SK-N-SH (cell line): ENCODE results near the gene ECM1. TPM values are rescaled to one million over a fixed set of nuclear protein-coding genes. Genes with fewer than 3 reads are reported as not detected.

Experiments used
- CTCF ChIA-PET: fragments of 300-600, 350-600 bp; formaldehyde crosslinking; extraction: SDS; loops from one replicate; lab custom pipeline; 2021; lab: Yijun Ruan, JAX
- POLR2A ChIA-PET: fragments of 350-600 bp; sonication (Branson Sonifier 250); formaldehyde crosslinking; extraction: SDS; loops from one replicate; lab custom pipeline; 2020; ENCODE audit warnings: antibody characterized with exemption, inconsistent platforms; lab: Yijun Ruan, JAX
- DNase-seq: peaks from one replicate; pipeline ENCODE4 v3.0.0; 2012
- H2AFZ ChIP-seq: fragments of 200-600 bp; sonication (generic); 2 replicates; pipeline ENCODE4 v1.8.1; 2016; ENCODE audit warnings: antibody characterized with exemption, mild to moderate bottlenecking, low read depth
- H3F3A ChIP-seq: fragments of 200-600 bp; sonication (generic); replicated peaks from 2 replicates; pipeline ENCODE3; 2016; ENCODE audit warnings: antibody characterized with exemption, mild to moderate bottlenecking; ENCODE audit not compliant: insufficient read depth
- H3K27ac ChIP-seq, 2 experiments: fragments of 200-500 bp in 1 of 2; fragments of 200-600 bp in 1 of 2; sonication (Bioruptor generic) in 1 of 2; sonication (generic), shearing (Covaris generic) in 1 of 2; 2 replicates each; pipeline versions ENCODE4 v1.5.1 to v1.6.1; 2014 to 2016; ENCODE audit warnings: low read depth in 2 of 2, inconsistent platforms in 1 of 2, low read length in 1 of 2, mild to moderate bottlenecking in 1 of 2, mixed read lengths in 1 of 2
- H3K27me3 ChIP-seq: fragments of 200-600 bp; sonication (generic), shearing (Covaris generic); 2 replicates; pipeline ENCODE4 v1.6.1; 2016; ENCODE audit warnings: mixed run types; ENCODE audit not compliant: insufficient read depth
- H3K36me3 ChIP-seq, 2 experiments: fragments of 200-500 bp in 1 of 2; fragments of 200-600 bp in 1 of 2; sonication (Bioruptor generic) in 1 of 2; sonication (generic) in 1 of 2; replicated peaks in 1 of 2; 2 replicates each; pipeline versions ENCODE3 to v1.5.1; 2014 to 2016; ENCODE audit warnings: low read length in 1 of 2, mild to moderate bottlenecking in 1 of 2; ENCODE audit not compliant: insufficient read depth in 2 of 2, control insufficient read depth in 1 of 2
- H3K4me1 ChIP-seq, 2 experiments: fragments of 200-500 bp in 1 of 2; fragments of 200-600 bp in 1 of 2; sonication (Bioruptor generic) in 1 of 2; sonication (generic), shearing (Covaris generic) in 1 of 2; 2 replicates each; pipeline versions ENCODE4 v1.5.1 to v1.6.1; 2014 to 2016; ENCODE audit warnings: low read depth in 1 of 2, low read length in 1 of 2, mixed run types in 1 of 2; ENCODE audit not compliant: insufficient read depth in 2 of 2, control insufficient read depth in 1 of 2
- H3K4me2 ChIP-seq: fragments of 200-600 bp; sonication (generic), shearing (Covaris generic); 2 replicates; pipeline ENCODE4 v1.6.1; 2017; ENCODE audit warnings: mixed run types
- H3K4me3 ChIP-seq, 2 experiments: fragments of 200-500 bp in 1 of 2; fragments of 200-600 bp in 1 of 2; sonication (Bioruptor generic) in 1 of 2; sonication (generic), shearing (Covaris generic) in 1 of 2; 2 replicates each; pipeline versions ENCODE4 v1.5.1 to v1.8.1; 2014 to 2016; ENCODE audit warnings: low read depth in 2 of 2, inconsistent platforms in 1 of 2, low read length in 1 of 2, mild to moderate bottlenecking in 1 of 2, mixed read lengths in 1 of 2, moderate library complexity in 1 of 2
- H3K79me2 ChIP-seq: fragments of 200-600 bp; sonication (generic); 2 replicates; pipeline ENCODE4 v1.8.1; 2017; ENCODE audit warnings: mild to moderate bottlenecking; ENCODE audit not compliant: insufficient read depth
- H3K9ac ChIP-seq: fragments of 200-600 bp; sonication (generic); 2 replicates; pipeline ENCODE4 v1.6.1; 2017; ENCODE audit warnings: mixed run types
- H3K9me2 ChIP-seq: fragments of 200-600 bp; sonication (generic); 2 replicates; pipeline ENCODE4 v1.6.1; 2017; ENCODE audit warnings: mixed run types
- H3K9me3 ChIP-seq: fragments of 200-600 bp; sonication (generic); 2 replicates; pipeline ENCODE4 v1.6.1; 2017; ENCODE audit warnings: mixed run types, mild to moderate bottlenecking, moderate library complexity
- H4K20me1 ChIP-seq: fragments of 200-600 bp; sonication (generic); 2 replicates; pipeline ENCODE4 v1.6.1; 2017; ENCODE audit warnings: mild to moderate bottlenecking, mixed run types; ENCODE audit not compliant: insufficient read depth
- CHD2 ChIP-seq: fragments of 150-350 bp; IDR thresholded peaks from 2 replicates; pipeline ENCODE4 v1.6.1; 2018; ENCODE audit warnings: low read length; ENCODE audit not compliant: partially characterized antibody
- ELF1 ChIP-seq: IDR thresholded peaks from 2 replicates; pipeline ENCODE4 v1.4.0; 2012
- EZH2phosphoT487 ChIP-seq: fragments of 200-600 bp; sonication (generic); IDR thresholded peaks from 2 replicates; pipeline ENCODE4 v1.6.1; 2017; ENCODE audit warnings: low read depth, mixed run types, mild to moderate bottlenecking, antibody characterized with exemption, moderate library complexity, borderline replicate concordance
- FOSL2 ChIP-seq: IDR thresholded peaks from 2 replicates; pipeline ENCODE4 v1.4.0; 2012; ENCODE audit warnings: low read depth, mild to moderate bottlenecking, moderate library complexity, borderline replicate concordance
- FOXJ3 ChIP-seq: sonication (generic); formaldehyde crosslinking; IDR thresholded peaks from 2 replicates; pipeline ENCODE4 v1.5.1; 2020; ENCODE audit warnings: mild to moderate bottlenecking, missing genetic modification reagents
- FOXM1 ChIP-seq: IDR thresholded peaks from 2 replicates; pipeline ENCODE4 v1.4.0; 2012; ENCODE audit warnings: low read depth, mild to moderate bottlenecking
- GABPA ChIP-seq: IDR thresholded peaks from 2 replicates; pipeline ENCODE4 v1.4.0; 2012; ENCODE audit warnings: low read depth, mild to moderate bottlenecking
- GATA2 ChIP-seq: sonication (generic); formaldehyde crosslinking; IDR thresholded peaks from 2 replicates; pipeline ENCODE4 v1.5.0; 2020; ENCODE audit warnings: mild to moderate bottlenecking, missing genetic modification reagents
- JUND ChIP-seq: IDR thresholded peaks from 2 replicates; pipeline ENCODE4 v1.4.0; 2012
- MXI1 ChIP-seq: IDR thresholded peaks from 2 replicates; pipeline ENCODE4 v1.6.1; 2012; ENCODE audit warnings: mild to moderate bottlenecking, low read depth, low read length, improper control_type of control experiment
- NFIC ChIP-seq: IDR thresholded peaks from 2 replicates; pipeline ENCODE4 v1.4.0; 2012; ENCODE audit warnings: borderline replicate concordance
- POLR2AphosphoS5 ChIP-seq: IDR thresholded peaks from 2 replicates; pipeline ENCODE4 v1.6.1; 2012; ENCODE audit warnings: low read depth, low read length
- RAD21 ChIP-seq: IDR thresholded peaks from 2 replicates; pipeline ENCODE4 v1.6.1; 2012; ENCODE audit warnings: mild to moderate bottlenecking, low read length
- SMC3 ChIP-seq: IDR thresholded peaks from 2 replicates; pipeline ENCODE4 v1.6.1; 2012; ENCODE audit warnings: low read depth, low read length, improper control_type of control experiment
- TCF12 ChIP-seq: IDR thresholded peaks from 2 replicates; pipeline ENCODE4 v1.4.0; 2012
- YY1 ChIP-seq: IDR thresholded peaks from 2 replicates; pipeline ENCODE4 v1.4.0; 2012; ENCODE audit warnings: low read depth, mild to moderate bottlenecking
- WGBS: methylation state at CpG from one replicate; pipeline ENCODE4 v1.1.6; 2017; ENCODE audit warnings: low lambda C conversion rate; 5-methylcytosine and 5-hydroxymethylcytosine counted together
- polyA plus RNA-seq, 3 experiments: library from polyadenylated mRNA; depleted of rRNA; stranded (reverse); fragments of >200 nt; gene quantifications; 2 replicates each; pipeline ENCODE4 v1.2.3, GENCODE V29; 2012
- TF ChIP-seq, protein P1 (sequence below): fragments of 200-600 bp; sonication (generic); IDR thresholded peaks from 2 replicates; pipeline ENCODE4 v1.6.1; 2017; ENCODE audit warnings: antibody characterized with exemption, mild to moderate bottlenecking, moderate library complexity
- TF ChIP-seq, protein P2 (sequence below): fragments of 150-350 bp; IDR thresholded peaks from 2 replicates; pipeline ENCODE4 v1.6.1; 2017; ENCODE audit warnings: antibody characterized with exemption, low read length, low read depth, borderline replicate concordance
- TF ChIP-seq, protein P3 (sequence below): IDR thresholded peaks from 2 replicates; pipeline ENCODE4 v1.4.0; 2012; ENCODE audit warnings: low read depth, borderline replicate concordance
- TF ChIP-seq, protein P4 (sequence below): IDR thresholded peaks from 2 replicates; pipeline ENCODE4 v1.4.0; 2012; ENCODE audit warnings: low read depth
- TF ChIP-seq, protein P5 (sequence below): fragments of 150-350 bp; IDR thresholded peaks from 2 replicates; pipeline ENCODE4 v1.6.1; 2016; ENCODE audit warnings: mild to moderate bottlenecking, low read depth, low read length

The ECM1 gene
- polyA plus RNA-seq, 1 of the 3 experiments (the other 2 are of a cell fraction): 32.3 TPM

DNA sequence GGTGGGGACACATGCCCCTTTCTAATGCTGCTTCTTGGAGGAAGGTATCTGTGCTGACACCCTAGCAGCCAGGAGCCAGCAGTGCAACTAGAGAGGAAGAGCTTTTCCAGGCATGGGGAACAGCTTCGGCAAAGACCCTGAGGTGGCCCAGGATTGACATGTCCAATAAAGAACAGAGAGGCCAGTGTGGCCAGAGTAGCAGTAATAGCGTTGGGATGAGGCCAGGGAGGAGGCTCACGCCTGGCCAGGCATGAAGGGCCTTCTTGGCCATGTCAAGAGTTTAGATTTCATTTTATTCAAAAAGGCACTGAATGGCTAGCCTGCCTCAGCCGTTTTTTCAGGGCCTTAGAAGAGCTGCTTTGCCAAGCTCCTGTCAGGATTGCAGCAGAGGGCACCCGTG is 25.0 kb downstream of the ECM1 start:
- WGBS: 29% methylated on average over 5 of the region's 5 CpGs
- H2AFZ ChIP-seq: no peak overlapping the region
- TF ChIP-seq YY1 (no peak), EZH2phosphoT487 (no peak), SMC3 (no peak), GATA2 (no peak), ELF1 (no peak), RAD21 (no peak), FOXM1 (no peak), CHD2 (no peak), MXI1 (no peak), FOSL2 (no peak)
- TF ChIP-seq, protein P1, sequence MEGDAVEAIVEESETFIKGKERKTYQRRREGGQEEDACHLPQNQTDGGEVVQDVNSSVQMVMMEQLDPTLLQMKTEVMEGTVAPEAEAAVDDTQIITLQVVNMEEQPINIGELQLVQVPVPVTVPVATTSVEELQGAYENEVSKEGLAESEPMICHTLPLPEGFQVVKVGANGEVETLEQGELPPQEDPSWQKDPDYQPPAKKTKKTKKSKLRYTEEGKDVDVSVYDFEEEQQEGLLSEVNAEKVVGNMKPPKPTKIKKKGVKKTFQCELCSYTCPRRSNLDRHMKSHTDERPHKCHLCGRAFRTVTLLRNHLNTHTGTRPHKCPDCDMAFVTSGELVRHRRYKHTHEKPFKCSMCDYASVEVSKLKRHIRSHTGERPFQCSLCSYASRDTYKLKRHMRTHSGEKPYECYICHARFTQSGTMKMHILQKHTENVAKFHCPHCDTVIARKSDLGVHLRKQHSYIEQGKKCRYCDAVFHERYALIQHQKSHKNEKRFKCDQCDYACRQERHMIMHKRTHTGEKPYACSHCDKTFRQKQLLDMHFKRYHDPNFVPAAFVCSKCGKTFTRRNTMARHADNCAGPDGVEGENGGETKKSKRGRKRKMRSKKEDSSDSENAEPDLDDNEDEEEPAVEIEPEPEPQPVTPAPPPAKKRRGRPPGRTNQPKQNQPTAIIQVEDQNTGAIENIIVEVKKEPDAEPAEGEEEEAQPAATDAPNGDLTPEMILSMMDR: no peak
- TF ChIP-seq, protein P2, sequence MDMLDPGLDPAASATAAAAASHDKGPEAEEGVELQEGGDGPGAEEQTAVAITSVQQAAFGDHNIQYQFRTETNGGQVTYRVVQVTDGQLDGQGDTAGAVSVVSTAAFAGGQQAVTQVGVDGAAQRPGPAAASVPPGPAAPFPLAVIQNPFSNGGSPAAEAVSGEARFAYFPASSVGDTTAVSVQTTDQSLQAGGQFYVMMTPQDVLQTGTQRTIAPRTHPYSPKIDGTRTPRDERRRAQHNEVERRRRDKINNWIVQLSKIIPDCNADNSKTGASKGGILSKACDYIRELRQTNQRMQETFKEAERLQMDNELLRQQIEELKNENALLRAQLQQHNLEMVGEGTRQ: no peak
- TF ChIP-seq, protein P3, sequence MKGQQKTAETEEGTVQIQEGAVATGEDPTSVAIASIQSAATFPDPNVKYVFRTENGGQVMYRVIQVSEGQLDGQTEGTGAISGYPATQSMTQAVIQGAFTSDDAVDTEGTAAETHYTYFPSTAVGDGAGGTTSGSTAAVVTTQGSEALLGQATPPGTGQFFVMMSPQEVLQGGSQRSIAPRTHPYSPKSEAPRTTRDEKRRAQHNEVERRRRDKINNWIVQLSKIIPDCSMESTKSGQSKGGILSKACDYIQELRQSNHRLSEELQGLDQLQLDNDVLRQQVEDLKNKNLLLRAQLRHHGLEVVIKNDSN: no peak
- TF ChIP-seq, protein P4, sequence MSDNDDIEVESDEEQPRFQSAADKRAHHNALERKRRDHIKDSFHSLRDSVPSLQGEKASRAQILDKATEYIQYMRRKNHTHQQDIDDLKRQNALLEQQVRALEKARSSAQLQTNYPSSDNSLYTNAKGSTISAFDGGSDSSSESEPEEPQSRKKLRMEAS: no peak
- H3F3A ChIP-seq: peaks cover 7% of the 10 kb centered on the region
- H3K9ac ChIP-seq: no peak overlapping the region
- no peak overlapping the region for H3K4me3 ChIP-seq
- no peak overlapping the region for H3K4me2 ChIP-seq
- no peaks in the 10 kb centered on the region for H3K9me3 ChIP-seq
- ChIA-PET POLR2A (interaction anchor here (1.2 kb wide), 1 partner anchor 17 kb away, joined by 5 read pairs; the partner anchor contains the start of gene FALEC), CTCF (interaction anchor here (0.6 to 4.6 kb wide), 45 partner anchors 9 to 326 kb away, joined by 3 to 69 read pairs (median 4); partner anchors contain the start of genes ADAMTSL4, ECM1, FALEC and TARS2)
- no peaks in the 10 kb centered on the region for H4K20me1 ChIP-seq
- no peak for DNase-seq
- no peaks in the 10 kb centered on the region for H3K27me3 ChIP-seq
- H3K4me1 ChIP-seq: peaks cover 4 to 8% of the 10 kb centered on the region in 2 experiments; a peak in 2 of 4 replicates
- H3K9me2 ChIP-seq: no peaks in the 10 kb centered on the region
- no peaks in the 10 kb centered on the region for H3K36me3 ChIP-seq
- H3K79me2 ChIP-seq: no peaks in the 10 kb centered on the region
- no peak overlapping the region for H3K27ac ChIP-seq

DNA sequence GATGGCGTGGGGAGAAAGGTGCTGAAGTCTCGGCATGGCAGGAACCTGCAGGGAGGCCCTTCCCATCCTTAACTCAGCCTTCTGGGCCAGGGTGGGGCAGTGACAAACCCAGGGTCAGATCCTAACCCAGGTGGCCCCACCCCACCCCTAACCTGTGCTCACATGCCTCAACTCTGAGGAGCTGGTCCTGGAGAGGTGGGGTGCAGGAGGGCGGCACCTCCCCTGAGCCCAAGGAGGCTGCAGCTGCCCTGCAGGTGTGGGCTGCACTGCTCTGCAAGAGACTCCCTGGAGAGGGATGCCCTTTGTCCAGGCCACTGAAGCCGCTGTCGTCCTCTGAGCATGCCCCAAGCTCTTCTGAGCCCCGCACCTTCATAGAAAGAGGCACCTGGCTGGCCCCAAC is 26.1 kb downstream of the ECM1 start:
- peaks cover 4% of the 10 kb centered on the region in 2 experiments; a peak in 2 of 4 replicates for H3K4me1 ChIP-seq
- ChIA-PET POLR2A (interaction anchor here (0.6 to 1.2 kb wide), 2 partner anchors 18 to 32 kb away, joined by 3 to 5 read pairs; partner anchors contain the start of gene FALEC), CTCF (interaction anchor here (0.9 to 4.6 kb wide), 2 partner anchors 11 to 279 kb away, joined by 4 to 69 read pairs; partner anchors contain the start of gene ADAMTSL4)
- WGBS: 85% methylated on average over 5 of the region's 6 CpGs
- no peak for DNase-seq
- no peak overlapping the region for H3K4me3 ChIP-seq
- H3K4me2 ChIP-seq: no peak overlapping the region
- no peaks in the 10 kb centered on the region for H3K27me3 ChIP-seq
- H3K9me3 ChIP-seq: no peaks in the 10 kb centered on the region
- no peaks in the 10 kb centered on the region for H3K36me3 ChIP-seq
- H2AFZ ChIP-seq: no peak overlapping the region
- H4K20me1 ChIP-seq: no peaks in the 10 kb centered on the region
- no peak overlapping the region for H3K9ac ChIP-seq
- H3K27ac ChIP-seq: no peak overlapping the region
- peaks cover 4% of the 10 kb centered on the region for H3F3A ChIP-seq
- H3K79me2 ChIP-seq: no peaks in the 10 kb centered on the region
- no peaks in the 10 kb centered on the region for H3K9me2 ChIP-seq
- TF ChIP-seq FOXJ3 (CRISPR knock-in tag) (no peak), POLR2AphosphoS5 (no peak), GABPA (no peak), JUND (no peak), FOXM1 (no peak), RAD21 (no peak), NFIC (no peak), TCF12 (no peak)
- TF ChIP-seq, protein P5, sequence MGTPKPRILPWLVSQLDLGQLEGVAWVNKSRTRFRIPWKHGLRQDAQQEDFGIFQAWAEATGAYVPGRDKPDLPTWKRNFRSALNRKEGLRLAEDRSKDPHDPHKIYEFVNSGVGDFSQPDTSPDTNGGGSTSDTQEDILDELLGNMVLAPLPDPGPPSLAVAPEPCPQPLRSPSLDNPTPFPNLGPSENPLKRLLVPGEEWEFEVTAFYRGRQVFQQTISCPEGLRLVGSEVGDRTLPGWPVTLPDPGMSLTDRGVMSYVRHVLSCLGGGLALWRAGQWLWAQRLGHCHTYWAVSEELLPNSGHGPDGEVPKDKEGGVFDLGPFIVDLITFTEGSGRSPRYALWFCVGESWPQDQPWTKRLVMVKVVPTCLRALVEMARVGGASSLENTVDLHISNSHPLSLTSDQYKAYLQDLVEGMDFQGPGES: no peak
- TF ChIP-seq, protein P1: no peak
- TF ChIP-seq, protein P2: no peak
